ENCODE measurements around the gene RFC5.
A peak's percentile ranks its signal among the peaks of the same experiment; 100 is the strongest.
"Not testable (repeated sequence)": the region's sequence is repeated elsewhere in the genome, so short reads cannot be mapped to it uniquely, and the experiment has no call there.

The RFC5 gene

DNA sequence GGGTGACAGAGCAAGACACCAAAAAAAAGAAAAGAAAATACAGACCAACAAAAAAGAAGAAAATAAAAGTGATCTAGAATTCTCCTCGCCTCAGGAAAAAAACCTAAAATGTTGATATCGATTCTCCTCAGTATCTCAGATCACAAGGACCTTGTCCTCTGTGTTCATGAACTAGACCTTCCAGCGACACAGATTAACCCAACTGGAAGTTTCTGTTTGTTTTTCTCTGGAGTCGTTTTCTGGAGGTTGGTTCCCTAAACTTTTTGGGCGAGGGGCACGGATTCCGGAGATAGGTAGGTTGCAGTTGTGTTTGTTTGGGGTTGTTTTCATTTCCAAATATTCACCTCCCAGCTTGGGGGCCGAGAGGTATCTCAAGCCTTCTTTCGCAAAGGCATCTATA, 559 bp upstream of the RFC5 start:
- no peak for DNase-seq

GRCh38 chr12:118017926-118018325, 1.4 kb downstream of the RFC5 start:
- no peak for DNase-seq

- no peak for DNase-seq
Measured at GRCh38 chr12:118020036-118020435, 3.5 kb downstream of the RFC5 start.

DNA sequence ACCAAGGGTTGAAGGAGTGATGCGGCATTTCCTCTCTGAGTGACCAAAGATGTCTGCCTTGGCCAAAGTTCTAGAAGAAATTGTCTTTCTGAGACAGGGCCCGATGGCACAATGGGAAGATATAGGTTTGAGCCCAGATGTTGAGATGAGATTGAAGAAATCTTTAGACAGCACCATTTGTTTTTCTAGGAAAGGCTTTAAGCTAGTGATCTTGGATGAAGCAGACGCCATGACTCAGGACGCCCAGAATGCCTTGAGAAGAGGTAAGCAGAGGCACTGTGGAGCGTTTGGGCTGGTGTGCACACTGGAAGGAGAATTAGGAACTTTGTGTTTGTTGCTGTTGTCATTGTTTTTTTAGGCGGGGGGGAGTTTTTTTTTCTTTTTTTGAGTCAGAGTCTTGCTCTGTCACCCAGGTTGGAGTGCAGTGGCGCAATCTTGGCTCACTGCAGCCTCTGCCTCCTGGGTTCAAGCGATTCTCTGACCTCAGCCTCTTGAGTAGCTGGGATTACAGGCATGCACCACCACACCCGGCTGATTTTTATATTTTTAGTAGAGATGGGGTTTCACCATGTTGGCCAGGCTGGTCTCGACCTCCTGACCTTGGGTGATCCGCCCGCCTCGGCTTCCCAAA, 5.7 kb downstream of the RFC5 start:
- DNase-seq = not testable (repeated sequence)

DNA sequence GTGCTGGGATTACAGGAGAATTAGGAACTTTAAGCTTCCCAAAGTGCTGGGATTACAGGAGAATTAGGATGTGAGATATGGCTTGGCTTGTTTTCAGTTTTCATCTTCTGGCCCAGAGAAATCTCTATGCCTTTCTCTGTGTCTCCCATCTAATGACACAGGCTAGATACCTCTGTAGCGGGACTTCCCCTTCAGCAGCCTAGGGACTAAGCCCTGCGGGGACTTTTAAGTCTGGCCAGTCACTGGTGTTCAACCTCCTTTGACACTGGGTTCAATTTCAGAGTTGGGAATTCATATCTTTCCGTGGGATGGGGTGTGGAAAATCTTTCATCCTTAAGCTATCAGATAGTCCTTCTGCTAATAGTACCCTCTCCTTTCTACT, 6.2 kb downstream of the RFC5 start:
- DNase-seq = no peak

DNA sequence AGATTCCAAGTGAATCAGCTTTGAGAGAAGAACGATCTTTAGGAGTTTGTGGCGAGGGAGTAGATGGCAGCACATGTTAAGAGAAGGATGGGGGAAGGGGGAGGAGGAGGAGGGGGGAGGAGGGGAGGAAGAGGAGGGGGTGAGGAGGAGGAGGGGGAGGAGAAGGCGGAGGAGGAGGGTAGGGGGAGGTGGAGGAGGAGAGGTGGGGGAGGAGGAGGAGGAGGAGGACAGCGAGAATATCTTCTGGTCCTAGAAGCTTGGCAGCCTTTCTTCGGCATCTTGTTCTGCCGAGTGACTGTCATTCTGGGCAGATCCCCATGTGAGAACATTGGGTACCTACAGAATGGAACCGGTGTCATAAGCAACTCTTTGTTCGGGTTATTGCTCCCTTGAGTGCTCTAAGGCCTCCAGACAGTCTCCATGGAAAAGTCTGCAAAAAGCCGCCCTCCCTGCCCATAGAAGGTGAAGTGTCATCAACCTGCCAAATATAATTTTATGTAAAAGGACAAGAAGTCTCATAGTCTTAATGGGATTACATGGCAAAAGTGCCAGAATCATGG, 6.9 kb downstream of the RFC5 start:
- DNase-seq = peak in 1 of 3 experiments; percentile 78

- no peak for DNase-seq
Measured at GRCh38 chr12:118025168-118025567, 8.7 kb downstream of the RFC5 start.

- no peak for DNase-seq
Measured at GRCh38 chr12:118029166-118029565, 12.7 kb downstream of the RFC5 start.

DNA sequence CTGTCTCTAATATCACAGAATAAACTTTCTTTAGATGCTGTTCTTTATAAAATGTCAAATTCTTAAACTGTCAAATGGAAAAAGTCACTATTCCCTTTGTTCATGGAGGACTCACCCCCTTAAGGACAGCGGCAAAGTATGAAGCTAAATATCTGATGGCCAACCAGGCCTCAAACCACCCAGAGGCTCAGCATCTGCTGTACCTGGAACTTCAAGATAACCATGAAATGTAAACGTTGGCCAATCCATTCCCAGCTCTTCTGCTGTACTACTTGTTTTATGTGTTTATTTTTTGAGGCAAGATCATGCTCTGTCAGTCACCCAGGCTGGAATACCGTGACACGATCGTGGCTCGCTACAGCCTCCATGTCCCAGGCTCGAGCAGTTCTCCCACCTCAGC, 15.7 kb downstream of the RFC5 start:
- DNase-seq = no peak

DNA sequence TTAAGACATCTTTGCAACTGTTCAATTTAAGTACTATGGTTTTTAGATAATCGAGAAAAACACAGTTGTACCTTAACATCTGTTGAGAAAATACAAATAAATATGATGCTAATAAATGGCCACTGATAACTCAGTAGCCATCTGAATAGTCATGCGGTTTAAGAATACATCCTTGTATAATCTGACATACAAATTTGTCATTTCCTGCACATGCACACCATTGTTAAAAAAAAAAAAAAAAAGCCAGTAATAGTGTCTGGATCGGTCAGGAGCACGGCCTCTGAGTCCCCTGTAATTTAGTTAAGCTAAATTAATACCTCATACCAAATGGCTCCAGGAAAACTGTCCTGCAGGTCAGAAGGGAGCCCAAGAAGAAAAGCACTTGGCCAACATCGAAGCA, 16.8 kb downstream of the RFC5 start:
- DNase-seq = no peak

DNA sequence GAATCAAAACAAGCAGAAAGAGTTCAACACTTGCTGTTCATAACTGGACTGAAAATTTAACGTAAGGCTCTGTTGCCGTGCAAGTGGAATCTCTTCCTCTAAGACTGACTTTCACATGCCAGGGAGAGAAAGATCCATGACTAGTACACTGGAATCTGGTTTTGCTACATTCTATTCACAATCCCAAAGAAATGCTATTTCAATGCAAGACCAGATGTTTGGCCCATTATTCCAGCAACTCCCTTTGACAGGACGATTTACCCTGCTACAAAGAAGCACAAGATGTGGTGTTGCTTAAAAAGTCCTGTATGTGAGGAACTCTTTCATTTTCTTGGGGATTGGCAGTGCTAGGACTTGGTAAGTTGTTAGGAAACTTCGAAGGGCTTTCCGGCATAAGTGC, 17.4 kb downstream of the RFC5 start:
- no peak for DNase-seq

DNA sequence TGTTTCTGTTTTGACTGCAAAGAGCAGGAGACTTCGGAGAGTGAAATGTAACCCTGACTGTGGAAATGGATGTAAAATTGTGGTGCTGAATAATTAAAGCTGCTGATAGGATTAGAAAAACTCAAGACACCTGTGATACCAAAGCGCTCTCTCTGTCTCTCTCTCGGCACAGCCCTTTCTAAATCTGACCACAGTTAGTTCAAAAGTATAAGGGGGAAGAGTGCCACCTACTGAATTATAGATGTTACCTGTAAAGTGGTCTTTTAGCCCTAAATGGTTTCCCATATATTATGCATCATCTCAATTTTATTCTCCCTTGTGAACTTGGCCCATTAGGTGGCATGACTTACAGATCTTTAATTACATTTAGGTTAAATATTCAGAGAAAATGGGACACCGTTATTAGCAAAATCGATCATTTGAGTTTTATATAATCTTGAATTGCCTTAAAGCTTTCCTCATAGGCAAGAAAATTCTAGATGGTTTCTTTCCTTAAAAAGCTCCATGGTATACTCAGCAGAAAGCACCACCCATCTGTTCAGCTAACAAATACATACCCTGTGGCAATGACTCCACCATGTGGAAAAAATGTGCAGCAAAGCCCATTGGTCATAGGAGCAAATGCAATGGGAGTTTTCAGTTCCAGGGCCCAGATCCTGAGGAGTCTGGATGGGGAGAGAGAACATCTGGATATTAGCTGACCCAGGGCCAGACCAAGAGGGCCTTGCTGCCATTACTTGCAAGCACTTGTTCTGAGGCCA, 18.1 kb downstream of the RFC5 start:
- peak; percentile 39 to 67 (median 42) for DNase-seq

- peak in 1 of 3 experiments; percentile 52 for DNase-seq
Measured at GRCh38 chr12:118035190-118036041, 18.9 kb downstream of the RFC5 start.

GRCh38 chr12:118036672-118037411, 20.3 kb downstream of the RFC5 start:
- no peak for DNase-seq

DNA sequence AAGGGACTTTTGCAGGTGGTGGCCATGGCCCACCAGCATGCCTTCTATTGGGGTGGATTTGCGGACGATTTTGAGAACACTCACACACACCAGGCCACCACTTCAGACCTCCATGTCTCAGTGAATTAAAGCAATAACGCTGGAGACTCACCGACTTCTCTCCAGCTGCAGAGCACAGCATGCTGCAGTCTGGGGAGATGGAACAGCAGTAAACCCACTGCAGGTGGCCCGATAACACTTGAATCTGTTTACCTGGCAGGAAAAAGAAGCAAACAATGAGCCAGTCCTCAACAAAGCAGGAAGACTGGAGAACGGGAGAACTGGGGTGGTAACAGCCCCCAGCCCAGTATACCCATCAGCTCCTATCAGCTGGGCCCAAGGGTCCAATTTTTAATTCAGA, 21.6 kb downstream of the RFC5 start:
- DNase-seq = peak; percentile 77 to 92 (median 77)

GRCh38 chr12:118042091-118042490, 25.6 kb downstream of the RFC5 start:
- no peak for DNase-seq

GRCh38 chr12:118044075-118044474, 27.6 kb downstream of the RFC5 start:
- DNase-seq = no peak

GRCh38 chr12:118044577-118044976, 28.1 kb downstream of the RFC5 start:
- no peak for DNase-seq

DNA sequence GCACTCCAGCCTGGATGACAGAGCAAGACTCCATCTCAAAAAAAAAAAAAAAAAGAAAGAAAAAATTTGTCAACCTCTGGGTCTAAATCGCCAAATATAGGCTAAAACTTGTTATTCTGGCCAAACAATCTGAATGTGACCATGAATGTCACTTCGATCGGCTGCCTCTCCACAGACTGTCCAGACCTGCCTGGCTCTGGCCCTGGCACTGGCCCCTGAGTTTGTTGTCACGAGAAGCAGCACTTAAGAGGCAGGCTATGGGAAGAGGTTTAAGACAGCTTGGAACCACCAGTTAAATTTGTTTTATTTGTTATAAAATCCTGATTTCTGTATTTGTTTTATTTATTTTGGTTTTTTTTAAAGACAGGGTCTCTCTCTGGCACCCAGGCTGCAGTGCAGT, 29.9 kb downstream of the RFC5 start:
- no peak for DNase-seq

GRCh38 chr12:118050972-118051910, 34.7 kb downstream of the RFC5 start:
- no peak for DNase-seq

- DNase-seq = no peak
Measured at GRCh38 chr12:118052324-118053070, 36.0 kb downstream of the RFC5 start.
